Skeletal muscle cell (primary cell): ENCODE measurements around the gene PAK6.

ENCODE experiments used
- DNase-seq: peaks from one replicate; pipeline ENCODE4 v3.0.0-alpha.2; 2010; ENCODE audit warnings: low read depth
- H3K4me3 ChIP-seq: 2 replicates; pipeline ENCODE4 v1.5.1; 2011; ENCODE audit warnings: low read depth, mild to moderate bottlenecking, control low read depth, low read length, moderate library complexity

PAK6 gene

DNA sequence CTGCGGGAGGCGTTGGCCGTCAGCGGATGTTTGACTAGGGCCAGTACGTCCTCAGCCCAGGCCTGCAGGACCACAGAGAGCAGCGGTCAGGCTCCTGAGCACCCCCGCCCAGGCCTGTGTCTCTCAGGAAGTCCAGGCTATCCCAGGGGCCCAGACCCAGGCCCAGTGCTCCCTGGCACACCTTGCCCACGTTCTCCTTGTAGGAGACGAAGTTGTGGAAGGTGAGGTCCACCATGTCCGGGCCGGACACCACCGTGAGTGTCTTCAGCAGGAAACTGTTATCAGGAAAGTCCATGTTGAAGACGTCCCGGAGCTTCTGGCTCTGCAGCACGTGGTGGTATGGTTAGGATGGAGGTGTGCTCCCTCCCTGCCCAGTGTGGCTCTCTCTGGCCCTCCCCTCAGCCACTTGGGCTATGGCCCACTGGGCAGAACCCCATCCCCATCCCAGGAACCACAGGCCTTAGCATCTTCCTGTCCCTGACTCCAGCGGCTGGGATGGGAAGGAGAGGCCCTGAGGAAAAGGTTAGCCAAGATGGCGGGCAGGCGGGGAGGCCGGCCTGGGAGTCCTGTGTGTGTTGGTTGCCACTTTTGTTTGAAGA lies 63.5 kb downstream of the PAK6 start:
- DNase-seq, result no peak
- no peak overlapping the region for H3K4me3 ChIP-seq

DNA sequence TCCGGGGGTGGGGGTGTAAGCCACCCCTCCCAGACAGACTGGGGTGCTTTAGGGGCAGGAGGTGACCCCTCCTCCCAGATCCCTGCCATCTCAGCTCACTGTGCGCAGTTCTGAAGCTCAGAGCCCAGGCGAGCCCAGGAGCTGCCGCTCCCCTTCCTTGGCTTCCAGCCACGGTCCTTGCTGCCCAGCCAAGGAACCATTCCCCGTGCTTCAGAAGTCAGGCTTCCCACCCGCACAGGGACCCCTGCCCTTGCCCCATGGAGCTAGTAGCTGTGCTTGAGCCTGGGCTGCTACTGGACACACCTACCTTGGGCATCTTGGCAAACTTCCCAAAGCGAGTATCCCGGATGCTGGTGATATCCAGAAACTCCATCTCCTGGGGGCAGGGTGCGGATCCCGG lies 64.1 kb downstream of the PAK6 start:
- no peak for DNase-seq
- no peak overlapping the region for H3K4me3 ChIP-seq

DNA sequence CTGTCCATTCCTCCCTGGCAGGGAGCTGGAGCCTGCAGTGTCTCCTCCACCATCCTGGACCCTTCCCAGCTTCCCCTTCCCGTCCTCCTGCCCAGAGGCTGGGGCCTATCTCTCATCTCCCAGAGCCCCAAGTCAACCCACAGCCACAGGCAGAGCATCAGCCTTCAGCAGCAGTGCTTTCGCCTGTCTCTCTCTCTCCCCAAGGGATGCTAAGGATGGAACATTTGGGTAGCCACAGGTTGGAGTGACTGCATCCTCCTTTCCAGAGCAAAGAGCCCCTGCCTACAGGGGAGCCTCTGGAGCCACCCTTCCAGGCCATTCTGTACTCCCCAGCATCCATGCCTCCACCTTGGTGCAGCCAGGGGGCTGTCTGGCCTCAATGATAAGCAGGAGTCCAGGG lies 64.7 kb downstream of the PAK6 start:
- no peak for DNase-seq
- H3K4me3 ChIP-seq, result no peak overlapping the region

DNA sequence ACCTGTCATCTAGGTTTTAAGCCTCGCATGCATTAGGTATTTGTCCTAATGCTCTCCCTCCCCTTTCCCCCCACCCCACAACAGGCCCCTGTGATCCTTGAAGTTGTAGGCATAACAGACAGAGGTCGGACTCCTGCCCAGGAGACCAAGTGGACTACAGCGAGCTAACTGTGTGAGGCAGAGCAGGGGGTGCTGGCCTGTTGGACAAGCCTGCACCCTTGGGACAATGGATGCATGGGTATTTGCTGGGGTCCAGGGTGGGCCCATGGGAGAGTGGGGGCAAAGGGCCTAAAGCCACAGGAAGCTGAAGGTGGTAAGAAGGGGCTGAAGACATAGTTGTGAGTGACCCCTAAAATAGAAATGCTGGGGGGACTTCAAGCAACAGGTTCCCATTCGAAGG lies 66.4 kb downstream of the PAK6 start:
- DNase-seq, result no peak
- H3K4me3 ChIP-seq, result no peak overlapping the region

DNA sequence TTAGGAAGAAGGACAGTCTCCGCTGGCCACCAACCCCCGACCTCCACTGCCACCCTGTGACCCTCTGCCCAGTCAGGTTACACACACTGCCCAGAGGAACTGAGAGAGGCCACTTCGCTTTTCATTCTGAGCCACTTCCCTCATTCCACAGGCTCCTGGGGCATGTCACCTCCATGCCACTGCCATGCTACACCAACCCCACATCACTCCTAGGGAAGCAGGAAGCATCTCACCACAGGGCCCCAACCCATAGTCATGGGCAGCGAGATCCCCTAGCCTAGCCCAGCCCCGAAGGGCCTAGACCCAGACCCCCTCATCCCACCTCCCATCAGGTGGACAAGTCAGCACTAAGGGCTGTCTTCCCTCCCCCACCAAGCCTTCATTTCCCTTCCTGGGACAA lies 67.5 kb downstream of the PAK6 start:
- H3K4me3 ChIP-seq, result no peak overlapping the region
- DNase-seq, result no peak

DNA sequence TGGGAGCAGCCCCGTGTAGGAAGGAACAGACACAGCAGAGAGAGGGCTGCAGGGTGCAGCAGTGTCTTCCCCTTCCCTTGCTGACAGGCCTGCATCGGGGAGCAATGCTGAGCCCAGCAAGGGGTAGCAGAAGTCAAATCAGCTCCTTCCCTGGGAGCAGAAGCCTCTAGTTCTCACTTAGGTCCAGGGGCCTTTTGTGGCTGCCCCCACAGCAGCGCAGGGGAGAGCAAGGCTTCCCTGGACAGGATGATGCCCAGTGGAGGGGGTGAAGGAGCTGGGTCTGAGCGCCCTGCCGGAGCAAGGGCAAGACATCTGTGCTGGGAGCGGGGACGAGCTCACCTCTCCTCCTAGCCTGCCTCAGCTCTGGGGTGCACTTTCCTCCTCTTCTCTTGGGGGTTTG lies 68.0 kb downstream of the PAK6 start:
- no peak for DNase-seq
- no peak overlapping the region for H3K4me3 ChIP-seq

DNA sequence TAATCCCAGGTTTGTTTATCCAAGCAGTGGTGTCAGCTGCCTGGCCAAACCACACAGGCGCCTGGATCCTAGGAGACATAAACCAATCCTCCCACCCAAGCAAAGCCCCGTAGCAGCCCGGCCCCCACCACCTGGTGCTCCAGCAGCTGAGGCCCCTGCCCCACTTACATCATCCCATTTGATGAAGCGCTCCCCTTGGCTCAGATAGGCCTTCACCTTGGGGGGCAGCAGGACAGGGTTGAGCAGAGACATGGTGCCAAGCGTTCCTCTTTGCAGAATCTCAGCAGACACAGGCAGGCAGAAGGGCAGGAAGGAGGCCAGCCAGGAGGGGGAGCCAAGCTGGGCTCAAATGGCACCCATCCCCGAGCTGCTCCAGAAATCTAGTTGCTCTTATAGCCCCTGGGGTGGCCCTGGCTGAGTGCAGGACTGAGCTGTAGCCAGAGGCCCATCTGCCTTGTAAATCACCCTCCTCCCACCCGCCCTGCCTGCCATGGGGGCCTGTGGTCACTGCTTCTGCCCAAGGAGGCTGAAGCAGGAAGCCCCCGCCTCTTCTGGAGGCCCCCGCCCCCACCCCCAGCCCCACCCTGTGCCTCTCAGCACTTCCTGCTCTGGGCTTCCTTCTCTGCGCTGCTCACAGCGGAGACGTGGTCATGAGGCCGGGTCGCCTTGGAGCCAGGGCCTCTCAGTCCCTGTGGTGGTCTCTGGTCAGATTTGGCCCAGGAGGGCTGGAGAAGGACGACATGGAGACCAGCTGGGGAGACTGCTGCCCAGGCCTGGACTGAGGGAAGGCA lies 68.8 kb downstream of the PAK6 start, which contains the start of gene PLCB2:
Gene PLCB2, minus strand, starts transcription at position 515 of the 791 bp plus-strand sequence. Its CDS starts 263 bp downstream, at position 252.
- H3K4me3 ChIP-seq, result no peak within 1 kb of the TSS
- DNase-seq, result no peak

DNA sequence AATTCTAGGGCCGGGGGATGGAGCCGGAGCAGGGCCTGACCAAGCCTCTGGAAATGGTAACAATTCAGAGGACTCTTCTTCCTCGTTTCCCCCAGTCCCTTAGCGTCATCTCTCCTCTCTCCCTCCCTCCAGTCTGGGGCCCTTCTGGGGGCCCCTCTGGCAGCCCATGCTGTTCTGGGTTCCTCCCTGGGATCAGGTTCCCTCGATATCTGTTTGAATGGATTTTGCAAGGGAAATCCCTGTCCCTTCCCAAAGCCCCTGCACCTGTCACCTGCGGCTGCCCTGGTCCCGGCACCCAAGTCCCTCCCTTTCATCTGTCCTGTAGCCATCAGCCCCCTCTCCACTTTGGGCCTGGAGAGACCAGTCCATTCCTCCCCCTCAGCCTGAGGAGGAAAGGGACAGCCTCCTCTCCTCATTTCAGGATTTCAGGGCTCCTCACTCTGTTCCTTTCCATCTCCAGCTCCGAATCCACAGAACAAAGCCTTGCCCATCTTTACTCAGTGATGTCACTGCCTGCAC lies 70.5 kb downstream of the PAK6 start:
- H3K4me3 ChIP-seq, result no peak overlapping the region
- no peak for DNase-seq

DNA sequence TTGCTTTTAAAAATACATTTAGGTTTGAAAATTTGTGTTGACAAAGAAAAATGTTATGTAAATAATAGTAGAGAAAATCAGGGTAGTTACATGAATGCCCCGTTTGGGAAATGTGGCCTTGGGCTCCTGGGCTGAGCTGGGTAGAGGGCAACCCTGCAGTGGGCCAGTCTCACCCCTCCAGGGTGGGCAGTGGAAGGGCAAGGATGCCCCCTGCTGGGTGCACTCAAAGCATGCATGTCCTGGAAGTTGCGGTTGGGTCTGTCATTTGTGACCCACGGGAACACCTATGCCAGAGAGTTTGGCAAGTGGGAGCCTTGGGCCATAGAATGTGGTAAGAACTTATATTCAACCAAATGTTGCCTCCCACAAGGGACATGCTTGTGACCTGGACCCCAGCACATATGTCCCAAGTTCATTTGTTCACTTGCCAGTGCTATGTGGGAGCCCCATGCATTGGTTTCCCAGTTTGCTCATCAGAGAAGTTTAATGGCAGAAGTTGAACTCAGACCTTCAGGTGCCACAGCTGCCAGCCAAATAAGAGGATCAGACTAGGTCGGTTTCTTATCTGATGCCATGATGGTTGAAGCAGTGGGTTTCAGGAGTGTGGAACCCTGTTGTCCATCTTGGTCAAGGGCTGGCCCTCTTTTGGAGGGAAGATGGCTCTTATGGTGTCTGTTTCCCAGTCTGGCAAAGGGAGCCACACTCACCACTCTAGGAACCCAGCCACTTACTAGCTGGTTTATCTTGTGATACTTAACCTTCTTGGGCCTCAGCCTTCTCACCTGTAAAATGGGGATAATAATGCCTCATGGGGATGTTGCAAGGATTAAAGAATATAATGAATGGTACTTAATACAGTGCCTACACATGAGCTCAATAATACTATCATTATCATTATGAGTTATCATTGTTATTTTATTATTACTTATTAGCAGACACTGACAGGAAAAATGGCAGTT lies 71.4 kb downstream of the PAK6 start:
- no peak for DNase-seq

DNA sequence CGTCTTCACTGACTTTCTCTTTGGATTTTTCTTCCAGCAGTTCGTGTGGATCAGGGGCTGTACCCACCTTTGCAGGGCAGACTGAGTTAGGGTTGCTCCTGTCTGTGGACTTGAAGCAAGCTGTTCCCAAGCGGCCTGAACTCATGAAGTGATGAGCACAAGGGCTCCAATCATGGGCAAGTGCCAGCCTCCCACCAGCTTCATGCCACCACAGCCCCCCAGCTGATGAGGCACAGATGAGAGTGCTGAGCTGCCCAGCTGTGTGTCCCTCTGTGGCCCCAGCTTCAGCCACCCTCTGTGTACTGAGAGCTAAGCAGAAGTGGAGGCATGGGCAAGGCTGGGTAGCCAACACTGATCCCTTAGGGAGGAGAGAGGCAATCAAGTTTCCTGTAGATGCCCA lies 72.1 kb downstream of the PAK6 start:
- no peak for DNase-seq
- no peak overlapping the region for H3K4me3 ChIP-seq

More for the DNA sequence above, 71.4 kb downstream of the PAK6 start:
- H3K4me3 ChIP-seq, result no peak overlapping the region

DNA sequence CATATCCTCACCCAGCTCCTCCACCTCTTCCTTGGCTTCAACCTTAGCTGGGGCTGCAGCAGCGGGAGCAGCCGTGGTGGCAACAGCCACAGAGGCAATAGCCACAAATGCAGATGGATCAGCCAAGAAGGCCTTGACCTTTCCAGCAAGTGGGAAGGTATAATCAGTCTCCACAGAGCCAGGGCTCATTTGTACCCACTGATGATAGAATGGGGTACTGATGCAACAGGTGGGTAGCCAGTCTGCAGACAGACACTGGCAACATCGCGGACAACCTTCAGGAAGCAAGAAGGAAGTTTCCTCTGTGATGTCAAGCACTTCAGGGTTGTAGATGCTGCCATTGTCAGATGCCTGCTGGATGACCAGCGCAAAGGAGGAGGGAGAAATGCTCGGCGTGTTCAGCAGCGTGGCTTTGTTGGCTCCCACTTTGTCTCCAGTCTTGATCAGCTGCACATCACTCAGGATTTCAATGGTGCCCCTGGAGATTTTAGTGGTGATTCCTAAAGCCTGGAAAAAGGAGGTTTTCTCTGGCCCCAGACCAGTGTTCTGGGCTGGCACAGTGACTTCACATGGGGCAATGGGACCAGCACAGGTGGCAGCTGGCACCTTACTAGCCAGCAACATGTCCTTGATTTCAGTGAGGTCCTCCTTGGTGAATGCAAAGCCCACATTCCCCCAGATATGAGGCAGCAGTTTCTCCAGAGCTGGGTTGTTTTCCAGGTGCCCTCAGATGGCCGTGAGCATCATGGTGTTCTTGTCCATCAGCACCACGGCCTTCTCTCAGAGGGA lies 73.7 kb downstream of the PAK6 start:
- no peak overlapping the region for H3K4me3 ChIP-seq
- no peak for DNase-seq

DNA sequence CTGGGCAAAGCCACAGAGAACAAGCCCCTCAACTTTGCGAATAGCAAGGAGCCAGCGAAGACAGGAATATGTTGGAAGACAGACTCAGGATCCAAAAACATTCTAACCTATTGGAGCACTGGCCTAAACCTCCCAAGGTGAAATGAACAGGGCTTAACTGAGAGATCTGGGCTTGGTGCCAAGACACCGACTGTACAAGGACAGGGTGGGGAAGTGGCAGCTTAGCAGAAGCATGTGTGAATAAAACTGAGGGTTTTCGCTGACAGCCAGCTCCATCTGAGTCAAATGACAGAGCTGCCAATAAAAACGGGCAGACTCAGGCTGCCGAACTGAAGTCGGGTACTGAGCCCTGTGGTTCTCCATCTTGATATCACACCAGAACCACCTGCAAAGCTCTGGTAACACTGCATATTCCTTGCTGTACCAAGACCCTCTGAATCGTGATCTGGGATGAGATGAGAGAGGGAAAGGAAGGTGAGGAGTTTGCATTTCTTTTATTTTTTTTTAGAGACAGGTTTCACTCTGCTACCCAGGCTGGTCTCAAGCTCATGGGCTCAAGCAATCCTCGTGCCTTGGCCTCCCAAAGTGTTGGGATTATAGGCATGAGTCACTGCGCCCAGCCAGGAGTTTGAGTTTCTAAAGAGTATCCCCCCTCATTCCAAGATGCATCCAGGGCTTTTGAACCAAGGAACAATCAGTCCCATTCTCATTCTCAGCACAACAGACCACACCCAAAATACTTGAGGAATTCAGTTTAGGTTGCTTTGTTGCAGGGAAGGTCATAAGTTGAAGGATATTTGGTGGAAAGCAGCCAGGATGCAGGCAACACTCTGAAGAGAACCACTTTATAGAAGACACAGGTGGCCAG lies 74.9 kb downstream of the PAK6 start:
- H3K4me3 ChIP-seq, result no peak overlapping the region
- DNase-seq, result no peak

DNA sequence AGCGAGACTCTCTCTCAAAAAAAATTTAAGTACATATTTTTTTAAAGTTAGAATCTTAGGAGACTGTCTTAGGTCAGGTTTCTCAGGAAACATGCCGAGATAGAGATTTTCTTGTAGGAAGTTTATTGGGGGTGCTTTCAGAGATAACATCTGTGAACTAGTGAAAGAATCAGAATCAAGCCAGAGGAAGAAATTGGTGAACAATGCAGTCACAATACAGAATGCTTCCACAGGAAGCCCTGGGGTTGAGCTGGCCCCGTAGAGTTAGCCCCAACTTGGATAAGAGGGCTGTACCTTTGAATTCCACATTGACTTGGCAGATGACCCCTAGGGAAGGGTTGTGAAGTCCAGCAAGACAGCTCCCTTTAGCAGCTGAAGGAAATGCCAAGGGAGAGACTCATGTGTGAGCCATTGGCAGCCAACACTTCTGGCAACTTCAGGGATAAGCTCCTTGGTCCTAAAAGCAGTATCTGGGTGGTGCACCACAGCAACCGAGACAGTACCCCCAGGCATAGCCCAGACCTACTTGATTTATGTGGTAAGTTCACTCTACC lies 75.9 kb downstream of the PAK6 start:
- DNase-seq, result no peak

DNA sequence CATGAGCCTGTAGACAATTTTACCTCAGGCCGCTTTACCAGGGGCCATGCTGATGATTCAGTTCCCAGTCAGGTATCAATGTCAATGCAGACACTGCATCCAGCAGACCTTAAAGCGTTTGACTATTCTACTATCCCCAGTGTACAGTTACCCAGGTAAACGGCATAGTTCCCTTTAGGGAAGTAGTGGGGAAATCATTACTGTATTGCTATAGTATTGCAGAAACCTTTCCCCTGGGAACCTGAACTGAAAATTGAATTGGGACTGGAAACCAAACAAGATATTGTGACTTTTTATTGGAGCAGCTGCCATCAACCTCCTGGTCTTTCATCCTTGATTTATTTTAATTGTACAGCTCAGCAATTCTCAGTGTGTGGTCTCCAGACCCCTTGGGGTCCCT lies 78.1 kb downstream of the PAK6 start:
- DNase-seq, result no peak
- no peak overlapping the region for H3K4me3 ChIP-seq

More for the DNA sequence above, 75.9 kb downstream of the PAK6 start:
- H3K4me3 ChIP-seq, result no peak overlapping the region

DNA sequence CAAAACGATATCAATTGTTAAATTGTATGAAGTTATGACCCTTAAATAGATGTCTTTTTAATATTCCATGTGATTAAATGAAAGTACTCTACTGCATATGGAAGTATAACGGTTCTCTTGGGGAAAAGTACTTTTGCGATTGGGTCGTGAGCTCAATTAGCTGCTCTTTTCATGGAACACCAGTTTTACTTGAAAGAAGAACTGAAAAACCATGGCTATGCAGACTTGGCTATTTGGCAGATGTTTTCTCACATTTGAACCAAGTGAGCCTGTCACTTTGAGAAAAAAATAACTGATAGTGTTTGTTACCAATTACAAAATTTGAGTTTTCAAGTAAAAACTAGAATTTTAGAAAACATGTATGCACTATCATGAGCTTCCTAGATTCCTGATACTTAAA lies 78.7 kb downstream of the PAK6 start:
- no peak for DNase-seq
- no peak overlapping the region for H3K4me3 ChIP-seq

DNA sequence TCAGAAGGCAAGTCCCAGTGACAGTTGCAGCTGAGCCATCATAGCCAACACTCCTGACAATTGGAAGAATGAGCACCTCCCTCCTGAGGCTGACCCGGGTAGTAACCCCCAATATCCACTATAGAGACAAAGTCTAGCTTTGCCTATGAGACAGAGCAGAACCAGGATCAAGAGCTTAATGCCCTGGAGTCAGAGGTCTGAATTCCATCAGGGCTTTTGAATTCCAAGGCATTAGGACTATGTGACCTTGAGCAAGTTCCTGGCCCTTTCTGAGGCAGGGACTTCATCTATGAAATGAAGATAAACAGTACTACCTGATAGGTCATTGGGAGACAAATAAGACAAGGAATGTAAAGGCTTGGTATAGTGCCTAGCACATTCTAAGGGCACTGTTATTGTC lies 81.5 kb downstream of the PAK6 start:
- H3K4me3 ChIP-seq, result no peak overlapping the region
- DNase-seq, result no peak

DNA sequence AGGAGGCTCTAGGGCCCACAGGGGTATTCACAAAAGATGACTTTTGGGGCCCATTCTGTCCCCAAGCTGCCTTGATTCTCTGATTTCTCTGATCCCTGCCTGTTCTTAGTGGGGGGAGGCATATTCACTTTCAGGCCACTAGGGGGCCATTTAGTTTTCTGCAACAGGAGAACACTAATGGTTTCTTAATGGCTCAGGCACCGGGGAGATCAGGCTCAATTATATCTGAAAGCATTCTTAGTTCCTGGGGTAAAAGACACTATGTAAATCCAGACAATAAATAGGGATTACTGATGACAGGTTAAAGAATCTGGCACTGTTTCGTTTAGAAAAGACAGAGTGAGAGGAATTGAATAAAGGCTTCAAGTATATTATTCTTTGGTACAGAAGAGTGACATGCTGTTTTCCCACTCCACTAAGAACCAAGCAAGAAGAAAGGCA lies 82.1 kb downstream of the PAK6 start:
- no peak overlapping the region for H3K4me3 ChIP-seq
- no peak for DNase-seq
